ENCODE measurements around the gene FAM216B. TPM values are rescaled to one million over a fixed set of nuclear protein-coding genes. Genes with fewer than 3 reads are reported as not detected.
"Not testable (repeated sequence)": the region's sequence is repeated elsewhere in the genome, so short reads cannot be mapped to it uniquely, and the experiment has no call there.

Gene FAM216B
- total RNA-seq, 1 experiment from 2014 or later, result not detected

GRCh38 chr13:42766016-42766415 lies 15.4 kb upstream of the FAM216B start:
- DNase-seq (ENCODE audit: low read depth), result no peak
- in situ Hi-C loops (cut with HindIII; ENCODE audit: low pct_unique_long_range_greater_than_20kb, low sequenced_read_pairs), result no loop called here

DNA sequence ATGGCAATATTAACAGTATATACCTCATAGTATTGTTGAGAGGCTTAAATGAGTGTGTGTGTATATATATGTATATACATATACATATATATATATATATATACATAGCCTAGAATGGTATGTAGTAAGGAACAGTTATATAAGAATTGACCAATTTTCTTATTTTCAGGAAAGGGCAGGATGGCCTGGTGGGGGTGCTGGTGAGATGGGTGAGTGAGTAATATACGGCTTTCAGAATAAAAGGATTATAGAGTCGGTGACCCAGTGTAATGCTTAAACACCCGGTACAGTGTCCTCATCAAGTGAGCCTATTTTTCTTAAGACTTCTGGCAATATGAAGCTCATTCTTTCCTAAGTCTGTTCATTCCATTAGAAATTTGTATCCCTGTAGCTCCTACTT lies 11.7 kb upstream of the FAM216B start:
- in situ Hi-C loops (cut with HindIII; ENCODE audit: low pct_unique_long_range_greater_than_20kb, low sequenced_read_pairs), result no loop called here
- DNase-seq (ENCODE audit: low read depth), result no peak

GRCh38 chr13:42776558-42776957 lies 4.8 kb upstream of the FAM216B start:
- in situ Hi-C loops (cut with HindIII; ENCODE audit: low pct_unique_long_range_greater_than_20kb, low sequenced_read_pairs); DNase-seq (ENCODE audit: low read depth): not testable (repeated sequence)

DNA sequence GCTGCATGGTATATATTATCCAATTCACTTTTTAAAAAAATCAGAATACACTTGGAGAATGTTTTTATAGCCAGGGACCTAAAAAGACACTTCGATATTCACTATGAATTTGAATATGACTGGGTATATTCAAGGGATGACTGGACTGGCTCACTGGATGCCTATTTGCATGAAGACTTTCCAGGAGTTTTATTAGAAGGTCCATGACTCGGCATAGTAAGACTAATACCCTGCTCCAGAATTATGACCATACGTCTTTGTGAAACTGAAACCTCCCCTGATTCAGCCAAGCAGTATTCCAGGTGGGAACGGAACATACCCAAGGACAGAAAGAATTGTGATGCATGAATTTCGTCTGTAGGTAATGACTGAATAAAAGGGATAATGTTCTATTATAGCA lies 3.9 kb upstream of the FAM216B start:
- in situ Hi-C loops (cut with HindIII; ENCODE audit: low pct_unique_long_range_greater_than_20kb, low sequenced_read_pairs), result no loop called here
- DNase-seq (ENCODE audit: low read depth), result no peak

- DNase-seq (ENCODE audit: low read depth), result no peak
- in situ Hi-C loops (cut with HindIII; ENCODE audit: low pct_unique_long_range_greater_than_20kb, low sequenced_read_pairs), result no loop called here
These were observed 1.3 kb upstream of the FAM216B start for GRCh38 chr13:42780044-42780443.

DNA sequence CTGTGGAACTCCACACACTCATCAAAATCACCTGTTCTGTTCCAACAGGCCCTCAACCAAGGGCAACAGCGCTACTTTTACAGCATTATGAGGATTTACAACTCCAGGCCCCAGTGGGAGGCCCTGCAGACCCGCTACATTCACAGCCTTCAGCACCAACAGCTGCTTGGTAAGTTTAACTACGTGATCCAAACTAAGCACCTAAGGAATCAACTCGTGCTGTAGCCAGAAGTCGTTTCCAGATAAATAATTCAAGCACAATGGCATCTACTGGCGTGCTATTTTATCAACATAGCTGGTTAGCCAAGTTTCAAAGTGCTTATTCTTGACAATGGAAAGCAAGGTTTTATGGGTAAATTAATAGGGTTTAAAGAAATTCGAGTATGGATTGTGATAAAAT lies 5.3 kb downstream of the FAM216B start:
- in situ Hi-C loops (cut with HindIII; ENCODE audit: low pct_unique_long_range_greater_than_20kb, low sequenced_read_pairs), result no loop called here
- no peak for DNase-seq (ENCODE audit: low read depth)

DNA sequence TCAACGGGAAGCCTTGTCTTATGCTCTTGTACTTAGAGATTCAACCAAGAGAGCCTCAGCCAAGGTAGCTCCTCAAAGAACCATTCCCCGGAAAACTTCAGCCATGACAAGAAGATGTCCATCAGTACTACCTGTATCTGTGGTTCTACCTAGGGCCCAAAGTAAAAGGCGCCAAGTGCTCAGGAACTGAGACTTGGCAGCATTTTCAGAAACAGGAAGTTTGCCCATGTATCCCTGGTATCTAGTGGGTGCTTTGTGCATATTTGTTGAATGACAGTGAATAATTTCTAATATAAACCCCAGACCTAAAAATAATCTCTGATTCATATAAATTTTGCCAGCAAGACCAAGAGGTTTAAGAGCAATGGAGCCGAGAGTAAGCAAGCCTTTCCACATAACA lies 7.2 kb downstream of the FAM216B start:
- in situ Hi-C loops (cut with HindIII; ENCODE audit: low pct_unique_long_range_greater_than_20kb, low sequenced_read_pairs), result no loop called here

DNA sequence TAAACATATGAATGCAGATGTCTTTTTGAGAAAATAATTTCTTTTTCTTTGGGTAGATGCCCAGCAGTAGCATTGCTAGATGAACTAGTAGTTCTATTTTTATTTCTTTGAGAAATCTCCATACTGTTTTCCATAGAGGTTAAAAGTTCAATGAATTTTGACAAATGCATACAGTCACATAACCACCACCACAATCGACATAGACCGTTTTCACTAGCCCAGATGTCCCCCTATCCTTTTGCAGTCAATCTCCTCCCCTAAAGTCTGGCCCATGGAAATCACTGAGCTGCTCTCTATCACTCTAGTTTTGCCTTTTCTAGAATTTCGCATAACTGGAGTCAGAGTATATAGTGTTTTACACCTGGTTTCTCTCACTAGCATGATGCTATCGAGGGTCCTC lies 10.8 kb downstream of the FAM216B start:
- in situ Hi-C loops (cut with HindIII; ENCODE audit: low pct_unique_long_range_greater_than_20kb, low sequenced_read_pairs), result no loop called here

More for the DNA sequence above, 7.2 kb downstream of the FAM216B start:
- DNase-seq (ENCODE audit: low read depth), result no peak

GRCh38 chr13:42794577-42795275 lies 13.3 kb downstream of the FAM216B start:
- in situ Hi-C loops (cut with HindIII; ENCODE audit: low pct_unique_long_range_greater_than_20kb, low sequenced_read_pairs), result no loop called here
- DNase-seq (ENCODE audit: low read depth), result no peak

More for the DNA sequence above, 10.8 kb downstream of the FAM216B start:
- DNase-seq (ENCODE audit: low read depth), result no peak

DNA sequence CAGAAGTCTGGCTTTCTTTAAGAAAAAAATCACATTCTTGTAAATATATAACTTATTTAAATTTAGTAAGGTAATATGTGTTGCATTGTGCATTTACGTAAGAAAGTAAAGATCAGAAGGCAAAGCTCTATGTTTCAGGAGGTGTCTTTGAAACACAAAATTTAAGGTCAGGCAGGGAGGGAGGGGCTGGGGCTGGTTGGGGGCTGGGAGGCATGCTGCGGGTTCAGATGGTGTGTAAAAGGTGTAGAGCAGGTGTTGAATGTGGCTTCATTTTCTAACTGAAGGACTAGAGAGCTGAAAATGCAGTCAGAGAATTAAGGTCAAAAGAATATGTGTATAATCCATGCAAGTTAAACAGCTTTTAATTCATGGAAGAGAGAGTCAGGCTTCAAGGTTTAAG lies 14.3 kb downstream of the FAM216B start:
- in situ Hi-C loops (cut with HindIII; ENCODE audit: low pct_unique_long_range_greater_than_20kb, low sequenced_read_pairs), result no loop called here
- no peak for DNase-seq (ENCODE audit: low read depth)

DNA sequence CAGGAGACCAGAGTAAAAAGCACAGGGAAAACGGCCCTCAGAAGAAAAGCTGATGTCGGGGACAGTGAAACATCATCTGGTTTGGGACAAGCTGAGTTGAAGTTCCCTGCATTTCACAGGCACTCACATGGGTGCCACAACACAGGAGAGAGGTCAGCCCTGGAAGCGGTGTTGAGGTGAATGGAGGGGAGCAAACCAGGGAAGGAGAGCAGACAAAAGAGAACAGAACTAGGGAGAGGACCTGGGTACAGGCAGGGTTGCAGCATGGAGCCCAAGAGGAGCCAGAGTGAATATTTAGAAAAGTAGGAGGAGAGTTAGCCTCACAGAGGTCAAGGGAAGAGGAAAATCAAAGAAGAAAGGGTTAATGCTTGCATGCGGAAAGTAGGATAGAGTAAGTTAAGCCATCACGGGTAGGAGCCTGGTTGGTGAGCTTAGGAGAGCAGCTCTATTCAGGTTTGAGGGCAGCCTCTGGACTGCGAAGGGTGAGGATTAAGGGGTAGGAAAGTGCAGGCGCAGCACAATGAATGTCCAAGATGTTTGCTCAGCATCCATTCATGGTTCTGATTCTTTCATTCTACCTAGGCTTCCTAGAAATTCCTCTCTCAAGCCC lies 15.5 kb downstream of the FAM216B start:
- in situ Hi-C loops (cut with HindIII; ENCODE audit: low pct_unique_long_range_greater_than_20kb, low sequenced_read_pairs), result no loop called here
- DNase-seq (ENCODE audit: low read depth), result no peak

DNA sequence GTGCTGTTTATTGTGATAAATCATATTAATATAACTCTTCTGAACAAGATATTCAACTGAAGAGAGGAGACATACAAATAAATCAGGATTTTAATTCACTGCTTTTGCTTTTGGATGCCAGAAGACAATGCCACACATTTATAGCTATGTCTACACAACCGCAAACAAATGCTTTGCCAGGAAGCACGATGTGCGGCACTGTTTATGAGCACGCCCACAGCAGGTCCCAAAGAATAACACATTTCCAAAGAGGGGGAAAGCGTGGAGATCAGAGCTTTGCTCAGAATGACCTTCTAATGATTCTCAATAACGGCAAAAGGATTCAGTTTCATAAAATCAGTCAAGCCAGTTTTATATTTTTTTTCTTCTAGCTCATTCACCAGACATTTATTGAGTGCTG lies 16.7 kb downstream of the FAM216B start:
- in situ Hi-C loops (cut with HindIII; ENCODE audit: low pct_unique_long_range_greater_than_20kb, low sequenced_read_pairs), result no loop called here
- DNase-seq (ENCODE audit: low read depth), result no peak

- no peak for DNase-seq (ENCODE audit: low read depth)
- in situ Hi-C loops (cut with HindIII; ENCODE audit: low pct_unique_long_range_greater_than_20kb, low sequenced_read_pairs), result no loop called here
These were observed 18.8 kb downstream of the FAM216B start for GRCh38 chr13:42800109-42800643.

DNA sequence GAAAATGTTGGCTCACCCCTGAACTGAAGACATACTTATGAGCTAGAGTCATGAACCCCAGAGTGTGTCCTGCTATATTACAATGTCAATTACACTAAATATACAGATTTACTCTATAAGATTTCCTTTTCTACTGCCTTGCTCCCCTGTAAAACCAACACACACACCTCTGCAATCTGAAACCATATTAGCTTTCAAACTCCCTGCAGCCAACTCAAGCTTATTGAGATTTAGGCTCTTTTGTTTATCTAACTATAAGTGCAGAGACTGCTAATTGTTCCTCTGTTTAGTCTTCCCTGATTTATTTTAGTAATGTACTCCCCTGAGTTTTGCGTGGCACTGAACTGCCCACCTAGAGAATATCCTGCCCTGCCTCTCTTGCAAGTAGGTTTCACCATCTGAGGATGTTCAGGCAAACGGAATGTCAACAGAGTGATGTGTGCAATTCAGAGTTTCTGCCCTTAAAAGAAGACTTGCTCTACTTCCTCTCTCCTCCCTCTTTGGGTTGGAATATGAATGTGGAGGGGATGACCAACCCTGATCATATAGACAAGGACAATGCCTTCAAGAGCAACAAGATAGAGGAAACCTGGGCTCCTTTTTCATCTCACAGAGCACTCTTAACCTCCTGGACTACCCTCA lies 22.3 kb downstream of the FAM216B start:
- no peak for DNase-seq (ENCODE audit: low read depth)
- in situ Hi-C loops (cut with HindIII; ENCODE audit: low pct_unique_long_range_greater_than_20kb, low sequenced_read_pairs), result no loop called here

DNA sequence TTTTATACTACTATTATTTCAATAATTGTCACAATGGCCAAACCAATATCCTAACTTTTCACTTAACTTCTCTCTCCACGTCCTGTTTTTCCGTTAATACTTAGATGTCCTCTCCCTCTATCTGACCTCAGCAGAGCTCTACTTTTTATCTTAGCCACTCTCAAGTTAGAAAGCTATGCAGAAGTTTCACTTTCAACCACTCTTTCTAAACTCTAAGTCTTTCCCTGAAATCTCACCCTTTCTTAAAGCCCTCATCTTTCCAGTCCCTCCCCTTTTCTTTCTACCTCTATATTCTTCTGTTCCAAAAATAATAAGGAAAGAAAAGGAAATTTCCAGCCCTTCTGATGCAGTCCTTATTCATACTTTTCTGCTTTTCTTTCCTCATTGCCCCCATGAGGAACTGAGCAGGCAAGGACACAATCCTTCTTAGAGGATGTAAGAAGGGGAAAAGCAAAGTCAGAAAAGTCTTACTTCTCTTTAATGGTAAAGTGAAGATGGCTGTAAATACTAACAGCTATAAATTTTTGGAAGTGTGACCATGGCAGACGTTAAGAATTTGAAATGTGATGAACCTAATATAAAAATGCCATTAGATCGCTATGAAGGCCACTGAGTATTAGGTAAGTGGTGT lies 23.0 kb downstream of the FAM216B start:
- no peak for DNase-seq (ENCODE audit: low read depth)
- in situ Hi-C loops (cut with HindIII; ENCODE audit: low pct_unique_long_range_greater_than_20kb, low sequenced_read_pairs), result no loop called here

GRCh38 chr13:42807241-42807640 lies 25.9 kb downstream of the FAM216B start:
- in situ Hi-C loops (cut with HindIII; ENCODE audit: low pct_unique_long_range_greater_than_20kb, low sequenced_read_pairs), result no loop called here
- no peak for DNase-seq (ENCODE audit: low read depth)

DNA sequence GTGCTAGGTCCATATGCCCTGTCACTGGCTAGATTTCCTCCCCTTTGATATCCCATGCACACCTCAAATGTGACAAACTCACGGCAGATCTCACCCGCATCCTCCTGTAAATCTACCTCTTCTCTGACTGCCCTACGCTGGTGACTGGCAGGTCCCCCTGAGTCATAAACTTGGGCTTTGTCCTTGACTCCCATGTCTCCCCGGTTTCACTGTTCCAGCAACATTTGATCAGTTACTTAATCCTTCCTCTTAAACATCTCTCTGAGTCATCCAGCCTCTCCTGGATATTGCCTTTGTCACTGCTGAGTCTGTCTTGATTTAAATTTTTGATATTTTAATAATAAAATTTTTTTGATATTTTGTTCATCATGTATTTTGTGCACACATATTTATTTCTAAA lies 26.5 kb downstream of the FAM216B start:
- in situ Hi-C loops (cut with HindIII; ENCODE audit: low pct_unique_long_range_greater_than_20kb, low sequenced_read_pairs), result no loop called here
- DNase-seq (ENCODE audit: low read depth), result no peak

GRCh38 chr13:42808341-42808940 lies 27.1 kb downstream of the FAM216B start:
- DNase-seq (ENCODE audit: low read depth), result no peak
- in situ Hi-C loops (cut with HindIII; ENCODE audit: low pct_unique_long_range_greater_than_20kb, low sequenced_read_pairs), result no loop called here

DNA sequence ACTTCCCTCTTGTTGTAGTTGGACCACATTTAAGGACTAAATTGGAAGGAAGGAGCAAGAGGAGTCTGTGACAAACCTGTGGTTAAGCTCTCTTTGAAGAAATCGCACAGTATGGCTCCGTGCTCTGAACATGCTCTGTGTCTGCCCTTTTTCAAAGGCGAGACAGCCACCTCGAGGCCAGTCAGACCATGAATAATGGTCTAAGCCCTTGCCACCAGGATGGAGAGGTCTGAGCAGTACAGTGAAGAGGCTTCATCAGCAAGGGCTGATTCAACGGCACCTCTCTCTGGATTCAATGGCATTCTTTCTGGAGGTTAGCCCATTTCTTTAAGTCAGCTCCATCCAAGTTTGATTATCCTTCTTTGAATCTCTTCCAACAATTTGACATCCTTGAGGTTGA lies 30.9 kb downstream of the FAM216B start:
- in situ Hi-C loops (cut with HindIII; ENCODE audit: low pct_unique_long_range_greater_than_20kb, low sequenced_read_pairs), result no loop called here

More for the DNA sequence above, 30.9 kb downstream of the FAM216B start:
- no peak for DNase-seq (ENCODE audit: low read depth)

All from Caki2 (cell line).